Skin of body (tissue), 2 donors: ENCODE measurements around the gene TMPRSS5. TPM values are rescaled to one million over a fixed set of nuclear protein-coding genes. Genes with fewer than 3 reads are reported as not detected.

ENCODE experiments used
- small RNA-seq: library from RNA; depleted of rRNA; stranded (forward); fragments of <200 nt; gene quantifications from one replicate; pipeline ENCODE3, GENCODE V24; 2014; ENCODE audit warnings: low replicate concordance
- total RNA-seq: library from RNA; depleted of rRNA; stranded (reverse); fragments of >200 nt; gene quantifications from one replicate; pipeline ENCODE4 v1.2.3, GENCODE V29; 2014

Gene TMPRSS5
- total RNA-seq, 1 donor from 2014 or later: 3.5 TPM

Small RNAs within 50 kb of the gene (small RNA-seq; reads per million reads assigned to genes)
- gene RPS29P19: not detected

Other genes starting within 250 kb of the TMPRSS5 start
- gene DRD2, start 230.9 kb downstream of the TMPRSS5 start, total RNA-seq: 0.20 TPM
- gene ZW10, start 67.4 kb upstream of the TMPRSS5 start, total RNA-seq: 20.7 TPM
- gene CLDN25, start 73.5 kb upstream of the TMPRSS5 start, total RNA-seq: not detected
- gene USP28, start 169.3 kb upstream of the TMPRSS5 start, total RNA-seq: 33.6 TPM
- gene HTR3B, start 198.5 kb upstream of the TMPRSS5 start, total RNA-seq: not detected